Keratinocyte (primary cell): ENCODE data around the gene SLC37A1.

ENCODE experiments used
- EZH2 ChIP-seq: IDR thresholded peaks from one replicate; pipeline ENCODE4 v1.6.1; 2012; ENCODE audit warnings: inconsistent platforms, mild to moderate bottlenecking, low read length, moderate library complexity
- TF ChIP-seq, protein P1 (sequence below), 3 experiments: IDR thresholded peaks in 1 of 3; conservative IDR thresholded peaks in 1 of 3; optimal IDR thresholded peaks in 1 of 3; 2 replicates in 2 of 3; 3 replicates in 1 of 3; pipeline versions ENCODE3 to v1.5.1; 2011; ENCODE audit warnings: low read length in 3 of 3, mild to moderate bottlenecking in 3 of 3, moderate library complexity in 2 of 3, control low read depth in 1 of 3, inconsistent platforms in 1 of 3; ENCODE audit not compliant: insufficient read depth in 2 of 3; ENCODE audit errors: extremely low read depth in 1 of 3

DNA sequence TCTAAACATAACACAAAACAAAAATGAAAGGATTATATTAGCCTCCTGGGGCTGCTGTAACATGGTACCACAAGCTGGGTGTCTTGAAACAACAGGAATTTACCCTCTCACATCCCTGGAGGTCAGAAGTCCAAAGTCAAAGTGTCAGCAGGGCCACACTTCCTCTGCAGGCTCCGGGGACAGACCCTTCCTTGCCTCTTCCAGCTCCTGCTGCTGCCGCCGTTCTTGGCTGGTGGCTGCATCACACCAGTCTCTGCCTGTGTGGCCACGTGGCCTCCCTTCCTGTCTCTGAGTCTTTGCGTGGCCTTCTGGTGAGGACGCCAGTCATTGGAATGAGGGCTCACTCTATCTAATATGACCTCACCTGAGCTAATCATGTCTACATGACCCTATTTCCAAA, 8.2 kb downstream of the SLC37A1 start:
- no peak for TF ChIP-seq EZH2
- TF ChIP-seq, protein P1, sequence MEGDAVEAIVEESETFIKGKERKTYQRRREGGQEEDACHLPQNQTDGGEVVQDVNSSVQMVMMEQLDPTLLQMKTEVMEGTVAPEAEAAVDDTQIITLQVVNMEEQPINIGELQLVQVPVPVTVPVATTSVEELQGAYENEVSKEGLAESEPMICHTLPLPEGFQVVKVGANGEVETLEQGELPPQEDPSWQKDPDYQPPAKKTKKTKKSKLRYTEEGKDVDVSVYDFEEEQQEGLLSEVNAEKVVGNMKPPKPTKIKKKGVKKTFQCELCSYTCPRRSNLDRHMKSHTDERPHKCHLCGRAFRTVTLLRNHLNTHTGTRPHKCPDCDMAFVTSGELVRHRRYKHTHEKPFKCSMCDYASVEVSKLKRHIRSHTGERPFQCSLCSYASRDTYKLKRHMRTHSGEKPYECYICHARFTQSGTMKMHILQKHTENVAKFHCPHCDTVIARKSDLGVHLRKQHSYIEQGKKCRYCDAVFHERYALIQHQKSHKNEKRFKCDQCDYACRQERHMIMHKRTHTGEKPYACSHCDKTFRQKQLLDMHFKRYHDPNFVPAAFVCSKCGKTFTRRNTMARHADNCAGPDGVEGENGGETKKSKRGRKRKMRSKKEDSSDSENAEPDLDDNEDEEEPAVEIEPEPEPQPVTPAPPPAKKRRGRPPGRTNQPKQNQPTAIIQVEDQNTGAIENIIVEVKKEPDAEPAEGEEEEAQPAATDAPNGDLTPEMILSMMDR (optimal IDR thresholded peaks at IDR 0.05 in 1 of 3, IDR thresholded peaks at IDR 0.05 in 1 of 3, conservative IDR thresholded peaks at IDR 0.05 in 1 of 3; ENCODE audit: extremely low read depth in 1 of 3, insufficient read depth in 2 of 3, low read length in 3 of 3) = no peak
